Brain pericyte (primary cell): Measurements from ENCODE around the gene HOXA7.

Source experiments
- DNase-seq: peaks from one replicate; pipeline ENCODE4 v3.0.0-alpha.2; 2012; ENCODE audit warnings: low read depth, low spot score

HOXA7 gene

GRCh38 chr7:27193335-27194001, 37.0 kb upstream of the HOXA7 start:
- DNase-seq, result no peak

DNA sequence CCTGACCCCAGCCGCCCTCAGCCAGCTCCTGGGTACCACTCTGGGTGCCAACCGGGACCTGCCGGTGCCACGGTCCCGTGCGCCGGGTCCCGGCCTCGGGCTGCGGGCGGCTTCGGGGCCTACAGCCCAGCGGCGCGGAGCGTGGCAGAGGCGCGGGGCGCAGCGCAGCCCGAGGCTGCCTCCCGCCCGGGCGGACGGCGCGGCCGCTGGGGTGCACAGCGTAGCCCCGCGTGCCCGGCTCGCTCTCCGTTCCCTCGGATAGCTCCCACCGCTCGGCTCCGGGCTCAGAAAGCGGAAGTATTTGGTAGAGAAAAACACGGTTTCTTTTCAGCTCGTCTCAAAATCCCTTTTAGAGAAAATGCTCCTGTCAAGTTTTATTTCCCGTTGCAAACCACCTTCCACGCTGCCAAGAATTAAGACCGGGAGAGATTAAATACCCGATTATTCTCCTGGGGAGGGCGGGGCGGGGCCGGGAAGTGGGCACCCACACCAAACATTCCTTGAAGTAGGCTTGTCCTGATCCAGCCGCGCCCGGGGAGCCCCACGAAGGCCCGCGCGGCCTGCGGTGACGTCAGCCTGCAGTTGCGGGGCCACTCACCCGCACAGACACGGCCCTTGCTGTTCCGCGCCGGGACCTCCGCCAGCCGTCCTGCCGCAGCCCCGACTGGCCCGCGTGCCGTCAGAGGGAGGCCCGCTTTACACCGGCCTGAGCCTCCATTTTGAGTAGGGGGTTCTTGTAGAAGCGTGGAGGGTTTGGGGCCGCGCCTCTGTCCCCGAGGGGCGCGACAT, 36.3 kb upstream of the HOXA7 start:
- no peak for DNase-seq

- DNase-seq, result no peak
These were observed 35.5 kb upstream of the HOXA7 start for GRCh38 chr7:27191833-27192545.

- DNase-seq, result no peak
These were observed 34.8 kb upstream of the HOXA7 start for GRCh38 chr7:27191161-27191731.

- no peak for DNase-seq
These were observed 33.7 kb upstream of the HOXA7 start for GRCh38 chr7:27189997-27190748.

DNA sequence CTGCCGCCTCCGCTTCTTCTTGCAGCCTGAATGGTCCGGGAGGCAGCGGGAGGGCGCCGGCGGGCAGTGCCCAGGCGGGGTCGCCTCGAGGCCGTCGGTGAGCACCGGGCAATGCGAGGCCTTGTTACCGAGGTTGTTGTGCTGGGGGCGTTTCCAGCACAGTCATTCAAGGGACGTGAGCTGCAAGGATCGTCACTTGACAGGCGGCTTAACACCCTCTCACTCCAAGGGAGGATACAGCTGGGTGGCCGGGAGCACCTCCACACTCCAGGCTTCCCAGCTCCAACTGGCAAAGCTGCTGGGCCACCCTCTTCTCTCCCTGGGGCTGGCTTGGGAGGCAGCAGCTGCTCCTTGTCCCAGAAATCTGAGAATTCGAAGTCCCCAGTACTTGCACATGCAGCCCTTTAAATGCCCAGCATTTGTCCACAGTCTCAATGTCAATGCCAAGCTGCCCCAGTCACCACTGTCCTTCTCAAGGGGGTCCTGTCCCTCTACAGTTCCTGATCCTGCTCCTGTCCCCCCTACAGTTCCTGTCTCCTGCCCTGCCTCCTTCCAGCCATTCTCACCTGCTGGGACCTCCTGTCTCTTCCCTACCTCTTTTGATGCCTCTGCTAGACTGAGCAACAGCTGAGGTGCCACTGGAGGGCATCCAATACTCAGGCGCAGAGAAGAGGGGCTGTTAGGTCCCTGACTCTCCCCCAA, 33.0 kb upstream of the HOXA7 start:
- no peak for DNase-seq

DNA sequence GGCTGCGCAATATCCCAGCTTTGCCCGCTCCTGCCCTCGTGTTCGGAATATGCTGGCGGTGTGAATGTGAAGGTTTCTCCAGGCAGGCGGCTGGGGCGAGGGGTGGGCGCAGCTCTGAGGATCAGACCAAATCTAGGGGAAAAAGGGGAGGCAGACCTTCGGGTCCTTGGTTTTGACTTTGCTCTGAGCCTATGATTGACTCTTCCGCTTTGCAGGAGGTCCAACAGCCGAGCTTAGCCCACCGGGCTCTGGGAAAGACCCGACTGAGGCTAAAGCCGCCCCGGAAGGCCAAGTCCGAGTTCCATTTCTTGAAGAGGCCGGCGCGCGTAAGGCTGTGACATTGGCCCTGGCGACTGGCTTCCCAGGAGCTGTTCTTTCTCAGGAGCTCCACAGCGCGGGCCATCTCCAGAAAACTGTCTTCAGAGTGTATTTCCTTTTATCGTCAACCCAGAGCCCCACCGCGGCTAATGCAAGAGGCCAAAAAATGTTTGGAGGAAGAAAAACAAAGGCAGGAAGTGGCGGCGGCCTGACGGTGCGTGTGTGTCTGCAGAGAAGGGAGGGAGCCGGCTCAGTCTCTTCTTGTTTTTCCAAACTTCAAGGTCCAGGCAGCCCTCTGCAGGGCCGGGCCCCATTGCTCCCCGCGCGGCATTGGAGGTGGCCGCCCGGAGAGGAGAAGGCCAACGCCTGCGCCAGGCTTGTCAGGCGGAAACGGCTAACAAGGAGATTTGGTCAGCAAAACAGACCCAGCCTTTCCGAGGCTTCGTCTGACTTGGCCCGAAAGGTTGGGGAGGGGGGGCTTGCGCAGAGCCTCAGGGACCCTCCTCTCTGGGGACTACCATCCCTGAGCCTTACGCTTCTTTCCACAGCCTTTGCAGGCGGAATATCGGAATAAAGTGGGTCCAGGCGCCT, 32.2 kb upstream of the HOXA7 start:
- DNase-seq, result no peak

- no peak for DNase-seq
These were observed 31.3 kb upstream of the HOXA7 start for GRCh38 chr7:27187475-27188385.

GRCh38 chr7:27186668-27187474, 30.4 kb upstream of the HOXA7 start:
- DNase-seq, result no peak

DNA sequence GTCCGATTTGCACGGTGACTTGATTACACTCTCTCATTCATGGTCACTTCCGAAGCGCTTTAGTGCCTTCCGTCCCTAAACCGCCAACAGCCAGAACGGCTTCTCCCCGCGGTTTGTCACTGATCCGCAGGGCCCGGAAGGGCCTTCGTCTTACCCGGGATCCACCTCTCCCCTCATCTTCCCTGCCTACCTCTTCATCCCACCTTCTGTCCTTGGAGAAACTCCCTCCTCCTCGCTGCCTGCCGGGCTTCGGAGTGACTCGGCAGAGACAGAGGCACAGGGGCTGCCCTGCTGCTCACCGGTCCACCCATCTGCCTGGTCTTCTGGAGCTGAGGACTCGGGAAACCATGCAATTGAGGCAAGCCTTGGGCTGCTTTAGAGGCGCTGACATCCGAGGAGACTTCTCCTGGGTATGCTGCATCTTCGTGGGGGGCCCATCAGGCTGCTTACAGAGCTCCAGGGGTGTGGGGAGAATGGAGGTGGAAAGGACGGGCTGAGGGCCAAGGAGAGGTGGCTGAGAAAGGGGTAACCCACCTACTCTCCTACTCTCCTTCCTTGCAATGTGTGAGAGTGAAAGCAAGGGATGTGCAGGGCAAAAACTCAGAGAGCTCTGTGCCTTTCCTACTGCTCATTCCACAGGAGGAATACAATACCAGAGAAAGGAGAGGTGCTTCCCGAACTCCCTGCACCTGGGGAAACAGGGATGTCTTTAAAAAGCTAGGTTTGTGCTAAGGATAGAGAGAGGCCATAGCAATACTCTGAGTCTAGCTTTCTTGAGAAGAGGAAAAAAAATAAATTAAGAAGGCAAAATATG, 29.6 kb upstream of the HOXA7 start:
- no peak for DNase-seq

- DNase-seq, result no peak
These were observed 28.8 kb upstream of the HOXA7 start, which contains the start of gene HOXA11 for GRCh38 chr7:27185013-27185853. TSS of gene HOXA11 (minus strand) at chr7:27185232. CDS start at chr7:27185144, 88 bp downstream.

DNA sequence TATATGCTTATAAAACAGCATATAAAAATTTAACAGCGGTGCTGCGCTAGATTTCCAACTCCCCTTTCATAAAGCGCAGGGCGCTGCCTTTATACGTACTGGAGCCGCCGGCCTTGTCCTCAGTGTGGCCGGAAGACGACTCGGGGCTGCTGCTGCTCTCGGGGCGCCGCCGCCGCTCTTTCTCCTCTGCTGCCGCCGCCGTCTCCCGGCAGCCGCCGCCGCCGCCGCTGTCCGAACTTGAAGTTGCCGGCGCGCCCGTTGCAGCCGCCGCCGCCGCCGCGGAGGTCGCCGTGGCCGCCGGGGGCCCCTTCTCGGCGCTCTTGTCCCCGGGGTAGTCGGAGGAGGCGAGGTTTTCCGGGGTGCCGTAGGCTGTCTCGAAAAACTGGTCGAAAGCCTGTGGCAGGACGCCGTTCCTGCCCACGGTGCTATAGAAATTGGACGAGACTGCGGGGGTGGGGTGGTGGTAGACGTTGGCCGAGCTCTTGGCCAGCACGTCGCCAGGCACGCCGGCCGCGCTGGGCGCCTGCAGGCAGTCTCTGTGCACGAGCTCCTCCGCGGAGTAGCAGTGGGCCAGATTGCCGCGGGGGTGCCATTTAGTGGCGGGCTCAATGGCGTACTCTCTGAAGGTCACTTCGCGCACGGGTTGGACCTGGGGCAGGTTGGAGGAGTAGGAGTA, 28.0 kb upstream of the HOXA7 start:
- no peak for DNase-seq

DNA sequence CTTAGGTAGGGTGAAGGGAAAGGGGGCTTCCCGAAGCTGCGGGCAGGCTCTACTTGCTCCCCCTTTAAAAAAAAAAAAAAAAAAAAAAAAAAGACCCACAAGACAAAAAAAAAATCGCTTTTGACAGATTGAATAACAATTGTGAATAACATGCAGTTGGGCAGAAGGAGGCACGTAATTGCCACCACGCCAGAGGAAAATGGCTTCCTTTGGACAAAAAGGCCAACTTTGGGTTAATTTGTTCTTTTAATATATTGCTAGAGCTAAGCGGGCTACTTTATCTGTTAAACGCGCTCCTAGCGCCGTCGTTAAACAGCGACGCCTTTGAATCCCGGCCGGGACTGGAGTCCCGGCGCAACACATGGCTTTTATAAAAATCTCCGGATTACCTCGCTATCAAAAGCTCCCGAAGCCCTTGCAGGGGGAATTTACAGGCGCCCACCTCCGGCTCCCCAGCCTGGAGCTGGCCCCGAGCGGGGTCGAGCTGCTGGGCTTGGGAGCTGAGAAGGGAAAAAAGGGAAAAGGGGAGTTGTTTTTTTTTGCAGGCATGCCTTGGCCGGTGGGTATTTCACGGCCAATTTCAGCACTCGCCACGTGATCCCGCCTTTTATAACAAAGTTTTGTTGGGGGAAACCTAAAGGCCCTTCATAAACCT, 27.3 kb upstream of the HOXA7 start:
- DNase-seq, result no peak

DNA sequence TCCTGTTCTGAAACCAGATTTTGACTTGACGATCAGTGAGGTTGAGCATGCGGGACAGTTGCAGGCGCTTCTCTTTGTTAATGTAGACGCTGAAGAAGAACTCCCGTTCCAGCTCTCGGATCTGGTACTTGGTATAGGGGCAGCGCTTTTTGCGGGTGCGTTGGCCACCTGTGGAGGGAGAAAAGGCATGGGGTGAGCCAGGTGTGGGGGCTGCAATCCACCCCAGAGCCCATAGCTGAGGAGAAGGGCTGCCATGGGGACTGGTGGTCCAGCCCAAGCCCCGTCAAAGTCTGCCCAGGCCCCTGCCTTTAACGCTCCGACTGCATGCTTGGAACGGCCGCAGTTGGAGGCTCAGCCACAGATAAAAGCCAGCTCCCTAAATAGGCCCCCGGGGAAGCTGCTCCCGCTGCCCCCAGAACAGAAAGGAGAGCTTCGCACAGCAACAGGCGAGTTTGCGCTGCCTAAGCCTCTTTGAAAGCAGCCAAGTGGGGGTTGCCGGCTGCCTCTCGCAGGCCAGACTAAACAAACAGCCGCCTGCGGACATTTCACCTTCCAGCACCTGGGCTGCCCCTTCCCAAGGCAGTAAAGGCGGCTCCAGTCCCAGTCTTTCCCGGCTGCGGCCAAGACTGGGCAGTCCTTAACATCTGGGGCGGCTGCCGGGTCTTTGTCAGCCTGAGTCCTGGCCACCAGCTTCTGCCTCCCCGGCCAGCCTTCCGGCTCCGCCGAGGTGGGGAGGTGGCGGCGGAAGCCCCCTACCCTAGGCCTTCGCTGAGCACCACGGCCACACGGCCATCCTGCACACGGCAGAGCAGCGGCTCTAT, 26.6 kb upstream of the HOXA7 start:
- no peak for DNase-seq
